Measurements from ENCODE around the gene KIF6. TPM values are rescaled to one million over a fixed set of nuclear protein-coding genes. Genes with fewer than 3 reads are reported as not detected.

The KIF6 gene
- total RNA-seq, 4 donors from 2014 or later: under 0.01 to 0.34 (median 0.19) TPM; not detected in 1

DNA sequence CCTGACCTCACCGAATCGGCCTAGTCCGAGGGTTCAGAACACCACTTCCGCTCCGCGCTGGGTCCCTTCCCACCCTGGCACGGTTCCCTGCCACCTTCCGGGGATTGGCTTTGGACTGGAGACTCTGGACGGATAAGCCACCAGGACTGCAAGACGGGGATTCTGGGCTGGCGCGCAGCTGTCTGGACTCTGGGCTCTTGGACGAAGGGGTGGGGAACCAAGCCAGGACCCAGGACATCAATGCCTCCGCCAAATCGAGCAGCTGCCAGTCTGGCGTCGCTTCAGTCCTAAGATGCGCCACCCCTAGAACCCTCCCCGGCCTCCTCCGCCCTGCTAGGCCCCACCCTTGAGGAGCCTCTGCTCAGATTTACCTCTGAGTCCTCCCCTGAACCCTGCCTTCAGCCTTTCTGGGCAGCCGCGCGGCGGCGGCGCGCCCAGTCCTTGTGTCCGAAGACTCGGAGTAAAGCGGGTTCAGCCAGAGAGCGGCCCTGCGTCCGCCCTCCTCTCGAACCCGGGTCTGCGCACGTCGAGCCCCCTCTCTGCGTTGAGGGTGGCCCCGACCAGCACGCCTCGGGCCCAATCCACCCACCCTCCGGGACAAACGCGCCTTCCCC lies 412.2 kb downstream of the KIF6 start:
- TF ChIP-seq, protein P1, sequence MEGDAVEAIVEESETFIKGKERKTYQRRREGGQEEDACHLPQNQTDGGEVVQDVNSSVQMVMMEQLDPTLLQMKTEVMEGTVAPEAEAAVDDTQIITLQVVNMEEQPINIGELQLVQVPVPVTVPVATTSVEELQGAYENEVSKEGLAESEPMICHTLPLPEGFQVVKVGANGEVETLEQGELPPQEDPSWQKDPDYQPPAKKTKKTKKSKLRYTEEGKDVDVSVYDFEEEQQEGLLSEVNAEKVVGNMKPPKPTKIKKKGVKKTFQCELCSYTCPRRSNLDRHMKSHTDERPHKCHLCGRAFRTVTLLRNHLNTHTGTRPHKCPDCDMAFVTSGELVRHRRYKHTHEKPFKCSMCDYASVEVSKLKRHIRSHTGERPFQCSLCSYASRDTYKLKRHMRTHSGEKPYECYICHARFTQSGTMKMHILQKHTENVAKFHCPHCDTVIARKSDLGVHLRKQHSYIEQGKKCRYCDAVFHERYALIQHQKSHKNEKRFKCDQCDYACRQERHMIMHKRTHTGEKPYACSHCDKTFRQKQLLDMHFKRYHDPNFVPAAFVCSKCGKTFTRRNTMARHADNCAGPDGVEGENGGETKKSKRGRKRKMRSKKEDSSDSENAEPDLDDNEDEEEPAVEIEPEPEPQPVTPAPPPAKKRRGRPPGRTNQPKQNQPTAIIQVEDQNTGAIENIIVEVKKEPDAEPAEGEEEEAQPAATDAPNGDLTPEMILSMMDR (IDR thresholded peaks at IDR 0.05; ENCODE audit: low read depth): no peak

DNA sequence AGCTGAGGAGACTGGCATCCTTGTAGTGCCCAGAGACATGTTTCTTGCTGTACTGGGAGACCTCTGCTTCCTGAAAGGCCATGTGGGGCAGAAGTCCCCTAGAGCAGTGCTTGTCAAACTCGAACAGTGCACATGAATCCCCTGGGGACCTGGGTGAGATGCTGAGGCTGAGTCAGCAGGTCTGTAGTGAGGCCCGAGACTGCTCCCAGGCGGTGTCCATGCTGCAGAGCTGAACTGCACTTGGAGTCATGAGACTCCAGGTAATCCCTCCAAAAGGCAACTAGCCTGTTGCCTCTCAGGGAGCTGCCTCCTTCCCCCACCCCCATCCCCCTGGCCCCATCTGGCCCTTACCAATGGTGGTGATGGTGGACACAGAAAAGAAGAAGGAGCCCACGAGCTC lies 414.7 kb downstream of the KIF6 start:
- TF ChIP-seq, protein P1 (IDR thresholded peaks at IDR 0.05; ENCODE audit: low read depth): no peak

DNA sequence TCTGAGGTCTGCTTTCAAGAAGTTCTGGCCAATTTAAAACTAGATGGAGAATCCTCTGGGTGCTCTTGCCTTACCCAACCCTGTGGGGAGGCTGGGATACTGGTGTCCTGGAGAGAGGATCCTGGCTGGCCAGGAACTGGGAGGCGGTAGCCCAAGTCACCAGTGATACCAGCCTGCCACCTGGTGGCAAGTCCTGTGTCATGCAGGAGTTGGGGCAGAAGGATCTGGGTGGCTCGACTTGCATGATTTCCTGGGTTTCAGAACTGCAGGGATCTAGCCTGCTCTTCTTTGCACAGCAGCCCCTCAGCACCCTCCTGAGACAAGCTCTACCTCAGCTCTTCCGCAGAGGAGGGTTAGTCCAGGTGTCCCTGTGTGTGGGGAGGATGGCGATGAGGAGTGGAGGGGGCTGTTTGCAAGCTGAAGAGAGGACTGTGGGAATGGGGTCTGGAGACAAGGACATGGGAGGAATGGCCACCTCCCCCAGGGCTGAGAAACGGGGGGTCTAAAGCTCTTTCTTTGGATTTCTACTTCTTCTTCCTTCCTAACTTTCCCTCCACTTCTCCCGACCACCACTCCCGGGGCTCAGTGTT lies 415.2 kb downstream of the KIF6 start:
- TF ChIP-seq, protein P1 (IDR thresholded peaks at IDR 0.05; ENCODE audit: low read depth): no peak

DNA sequence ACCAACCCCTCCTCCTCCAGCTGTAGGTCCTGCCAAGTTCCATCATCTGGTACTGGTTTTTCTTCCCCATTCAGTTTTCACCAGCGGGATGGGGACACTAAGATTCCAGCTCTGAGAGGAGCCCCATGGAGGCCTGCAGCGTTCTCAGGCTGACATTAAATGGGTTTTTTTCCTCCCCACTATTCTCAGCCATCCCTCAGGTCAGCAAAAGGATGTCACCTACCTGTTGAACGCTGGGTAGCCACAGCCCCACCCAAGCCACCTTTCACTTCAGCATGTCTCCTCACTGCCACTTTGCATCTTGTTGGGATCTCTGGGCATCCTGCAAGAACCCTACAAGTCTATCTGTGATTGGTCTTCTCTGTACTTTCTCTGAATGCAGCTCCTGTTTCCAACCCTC lies 417.7 kb downstream of the KIF6 start:
- TF ChIP-seq, protein P1 (IDR thresholded peaks at IDR 0.05; ENCODE audit: low read depth): no peak

DNA sequence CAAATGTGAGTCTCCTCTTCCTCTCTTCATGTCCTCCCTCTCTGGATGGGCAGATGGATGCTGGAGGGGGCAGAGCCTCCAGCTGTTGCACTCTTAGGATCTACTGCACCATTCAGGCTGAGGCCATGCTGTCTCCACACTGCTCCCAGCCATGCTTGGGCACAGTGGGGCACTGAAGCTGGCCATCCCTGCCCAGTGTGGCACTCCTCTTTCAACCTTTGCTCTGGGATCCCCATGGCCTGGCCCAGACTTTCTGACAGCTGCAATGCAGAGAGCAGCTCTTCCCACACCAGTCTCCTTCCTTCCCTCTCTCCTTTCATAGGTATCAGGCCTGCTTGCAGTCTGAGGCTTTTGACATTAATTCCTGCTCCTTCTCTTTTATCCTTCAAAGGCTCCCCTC lies 420.3 kb downstream of the KIF6 start:
- TF ChIP-seq, protein P1 (IDR thresholded peaks at IDR 0.05; ENCODE audit: low read depth): no peak

DNA sequence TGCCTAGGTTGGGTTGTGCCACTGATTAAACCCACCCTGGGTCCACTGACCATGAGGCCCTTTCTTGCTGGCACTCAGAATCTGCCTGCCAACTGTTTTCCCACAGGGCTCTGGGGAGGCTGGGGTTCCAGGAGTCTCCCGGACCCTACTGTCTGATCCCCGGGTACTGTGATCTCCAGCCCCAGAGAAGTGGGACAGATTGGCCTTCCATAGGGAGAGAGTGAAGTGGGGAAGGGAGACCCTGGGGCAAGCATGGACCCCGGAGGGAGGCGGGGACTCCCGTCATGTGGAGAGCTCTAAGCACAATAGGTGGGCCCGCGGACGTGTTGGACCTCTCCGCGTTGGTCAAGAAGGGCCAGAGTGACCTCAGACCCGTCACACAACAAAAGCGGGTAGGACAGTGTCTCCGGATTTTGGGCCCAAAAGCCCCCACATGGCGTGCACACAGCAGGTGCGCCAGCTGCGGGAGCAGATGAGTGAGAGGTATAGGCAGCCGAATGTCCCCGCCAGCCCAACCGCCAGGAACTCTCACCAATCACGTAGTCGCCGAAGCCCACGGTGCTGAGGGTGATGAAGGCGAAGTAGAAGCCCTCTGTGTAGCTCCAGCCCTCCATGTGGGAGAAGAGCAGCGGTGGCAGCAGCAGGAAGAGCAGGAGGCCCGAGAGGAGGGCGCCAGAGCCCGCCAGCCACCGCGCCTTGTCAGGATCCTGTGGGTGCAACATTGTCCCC lies 421.6 kb downstream of the KIF6 start:
- TF ChIP-seq, protein P1 (IDR thresholded peaks at IDR 0.05; ENCODE audit: low read depth): no peak

DNA sequence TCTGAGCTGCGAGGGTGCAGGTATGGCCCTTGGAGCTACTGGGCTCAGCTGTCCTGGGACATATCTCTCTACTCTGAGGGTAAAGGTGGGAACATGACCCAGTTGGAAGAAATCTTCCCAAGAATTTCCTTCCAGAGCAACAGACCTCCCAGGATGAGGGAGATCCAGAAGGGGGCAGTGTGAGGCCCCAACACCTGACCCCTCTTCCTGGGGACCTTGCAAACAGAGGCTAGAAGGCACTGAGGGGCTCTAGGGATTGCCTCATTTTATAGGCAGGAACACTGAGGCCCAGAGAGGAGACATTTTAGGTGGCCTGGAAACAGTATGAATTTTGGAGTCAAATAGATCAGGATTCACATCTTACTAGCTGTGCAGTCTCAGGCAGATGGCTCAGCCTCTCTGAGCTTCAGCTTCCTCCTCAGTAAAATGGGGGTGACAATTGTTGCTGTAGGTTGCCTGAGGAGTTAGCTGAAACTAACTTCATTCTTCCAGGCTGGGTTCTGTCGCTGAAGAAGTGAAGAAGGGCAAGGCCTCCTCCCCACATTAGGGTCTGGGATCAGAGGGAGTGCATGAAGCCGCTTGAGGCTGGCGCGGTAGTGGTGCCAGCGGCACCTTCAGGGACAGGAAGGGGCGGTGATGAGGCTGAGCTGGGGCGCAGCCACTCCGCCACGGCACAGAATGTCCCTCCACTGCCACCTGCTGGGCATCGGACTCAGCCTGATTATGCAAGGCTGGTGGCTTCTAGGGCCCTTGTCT lies 422.4 kb downstream of the KIF6 start:
- TF ChIP-seq, protein P1 (IDR thresholded peaks at IDR 0.05; ENCODE audit: low read depth): no peak
